ENCODE results near the gene TMEM187. TPM values are rescaled to one million over a fixed set of nuclear protein-coding genes. Genes with fewer than 3 reads are reported as not detected.

TMEM187 gene, protein sequence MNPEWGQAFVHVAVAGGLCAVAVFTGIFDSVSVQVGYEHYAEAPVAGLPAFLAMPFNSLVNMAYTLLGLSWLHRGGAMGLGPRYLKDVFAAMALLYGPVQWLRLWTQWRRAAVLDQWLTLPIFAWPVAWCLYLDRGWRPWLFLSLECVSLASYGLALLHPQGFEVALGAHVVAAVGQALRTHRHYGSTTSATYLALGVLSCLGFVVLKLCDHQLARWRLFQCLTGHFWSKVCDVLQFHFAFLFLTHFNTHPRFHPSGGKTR
- polyA plus RNA-seq (ENCODE audit: insufficient read length in 10 of 10), result 1 to 10 TPM; 2.6 to 7.9 (median 5.4) TPM
- long read RNA-seq, donor 1, partial matches to known transcripts, result 0 of 3 reads
- long read RNA-seq, donor 1, other reads (novel, unspliced or antisense), result 0 of 3 reads
- long read RNA-seq, donor 2, partial matches to known transcripts, result 0 of 3 reads
- long read RNA-seq, donor 2, other reads (novel, unspliced or antisense), result 0 of 3 reads
- long read RNA-seq, donor 3, result 0 reads
- long read RNA-seq, donor 4, partial matches to known transcripts, result 5 of 8 reads
- long read RNA-seq, donor 4, other reads (novel, unspliced or antisense), result 0 of 8 reads
- long read RNA-seq, donor 5, transcript TMEM187-201 (2 exons, 1,880 nt), result major isoform, 5 of 5 reads
- long read RNA-seq, donor 5, partial matches to known transcripts, result 0 of 5 reads
- long read RNA-seq, donor 5, other reads (novel, unspliced or antisense), result 0 of 5 reads
- long read RNA-seq, donor 6, transcript TMEM187-201 (2 exons, 1,880 nt), result major isoform, 6 of 6 reads
- long read RNA-seq, donor 6, partial matches to known transcripts, result 0 of 6 reads
- long read RNA-seq, donor 6, other reads (novel, unspliced or antisense), result 0 of 6 reads
- long read RNA-seq, donor 7, result 0 reads
- long read RNA-seq, donor 8, partial matches to known transcripts, result 0 of 3 reads
- long read RNA-seq, donor 8, other reads (novel, unspliced or antisense), result 0 of 3 reads
- long read RNA-seq, donor 9, result 0 reads

DNA sequence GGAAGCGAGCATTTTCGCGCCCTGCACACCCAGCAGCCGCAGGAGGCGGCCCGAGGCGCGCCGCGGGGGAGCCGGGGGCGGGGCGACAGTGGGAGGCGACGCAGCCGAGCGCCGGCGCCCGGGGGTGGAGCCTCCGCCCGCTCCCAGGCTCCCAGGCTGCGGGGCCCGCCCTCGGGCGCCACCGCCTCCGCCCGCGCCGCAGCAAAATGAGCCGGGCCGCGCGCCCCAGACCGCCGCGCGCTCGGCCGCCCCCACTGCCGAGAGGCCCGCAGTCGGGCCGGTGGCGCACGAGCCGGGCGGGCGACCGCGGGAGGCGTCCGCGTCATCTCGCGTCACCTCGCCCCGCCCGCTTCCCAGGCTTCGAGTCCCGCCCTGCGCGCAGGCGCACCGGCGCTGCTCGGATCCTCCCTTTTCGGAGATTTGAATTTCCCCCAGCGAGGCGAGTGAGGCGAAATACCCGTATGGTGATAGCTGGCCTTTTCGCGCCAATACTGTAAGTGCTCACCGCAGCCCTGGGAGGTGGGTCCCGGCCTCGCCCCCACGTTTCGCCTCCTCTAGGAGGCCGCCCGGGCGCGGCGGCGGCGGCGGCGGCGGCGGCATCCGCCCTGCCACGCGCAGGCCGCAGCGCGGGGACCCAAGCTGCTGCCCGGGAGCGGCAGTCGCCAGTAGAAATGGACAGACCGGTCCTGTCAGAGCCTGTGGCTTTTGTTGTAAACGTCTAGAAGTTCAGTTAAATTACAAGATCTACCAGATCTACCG, at the start of gene TMEM187:
Gene TMEM187, plus strand, starts transcription at position 387 of the 759 bp plus-strand sequence. CDS start 9,309 bp downstream, outside the sequence.
- peak; percentile 88 to 94 (median 94) for DNase-seq

- peak in 2 of 3 donors; percentile 70 to 71 for DNase-seq
These were observed 49.4 kb upstream of the TMEM187 start for GRCh38 chrX:153922932-153923857.

DNA sequence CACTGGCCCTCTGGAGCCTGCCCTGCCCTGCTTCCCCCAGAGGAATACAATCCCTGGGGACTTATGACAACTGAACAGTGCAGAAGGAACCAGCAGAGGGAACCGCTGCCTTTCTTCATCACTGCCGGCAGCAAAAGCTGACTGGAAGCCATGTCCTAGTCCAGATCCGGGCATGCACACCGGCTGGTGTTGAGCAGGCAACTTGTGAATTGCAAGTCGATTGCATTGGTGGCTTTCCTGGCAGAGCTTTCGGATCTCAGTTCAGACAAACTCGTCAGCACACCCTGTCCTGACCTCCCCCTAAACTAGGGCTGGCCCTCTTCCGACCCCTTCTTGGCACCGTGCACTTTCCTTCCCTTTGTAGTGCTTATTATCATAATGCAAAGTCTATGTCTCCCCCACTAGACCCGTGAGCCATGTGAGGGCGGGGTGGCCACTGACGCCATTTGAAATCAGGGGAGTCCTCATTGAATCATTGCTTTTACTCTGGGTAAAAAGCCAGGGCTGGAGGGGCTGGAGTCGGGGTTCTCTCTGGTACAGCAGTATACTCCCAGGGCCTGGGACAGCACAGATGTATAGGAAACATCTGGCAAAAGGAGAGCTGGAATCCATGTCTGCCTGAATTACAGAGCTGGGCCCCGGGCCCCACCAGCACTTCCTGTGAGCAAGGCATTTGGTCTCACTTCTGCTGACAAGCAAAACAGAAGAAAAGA, 48.2 kb upstream of the TMEM187 start:
- DNase-seq, result no peak

GRCh38 chrX:153925387-153925738, 47.2 kb upstream of the TMEM187 start:
- no peak for DNase-seq

- no peak for DNase-seq
These were observed 46.6 kb upstream of the TMEM187 start, which contains the start of gene ARHGAP4 for GRCh38 chrX:153925739-153926551. TSS of gene ARHGAP4 (minus strand) at chrX:153926264. CDS start at chrX:153926202, 62 bp downstream.

DNA sequence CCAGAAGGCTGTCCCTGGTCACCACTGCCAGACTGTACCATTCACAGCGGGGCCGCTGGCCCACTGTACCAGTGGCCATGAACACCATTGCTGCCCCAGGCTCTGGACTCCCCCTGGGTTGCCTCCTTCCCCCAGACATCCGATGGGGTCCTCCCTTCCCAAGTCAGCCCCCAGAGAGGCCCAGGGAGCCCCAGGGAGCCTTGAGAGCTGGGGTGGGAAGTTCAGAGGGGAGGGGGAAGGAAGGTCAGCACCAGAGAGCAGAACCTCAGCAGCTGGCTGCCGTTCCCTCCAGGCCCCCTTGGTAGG, 46.0 kb upstream of the TMEM187 start:
- no peak for DNase-seq

DNA sequence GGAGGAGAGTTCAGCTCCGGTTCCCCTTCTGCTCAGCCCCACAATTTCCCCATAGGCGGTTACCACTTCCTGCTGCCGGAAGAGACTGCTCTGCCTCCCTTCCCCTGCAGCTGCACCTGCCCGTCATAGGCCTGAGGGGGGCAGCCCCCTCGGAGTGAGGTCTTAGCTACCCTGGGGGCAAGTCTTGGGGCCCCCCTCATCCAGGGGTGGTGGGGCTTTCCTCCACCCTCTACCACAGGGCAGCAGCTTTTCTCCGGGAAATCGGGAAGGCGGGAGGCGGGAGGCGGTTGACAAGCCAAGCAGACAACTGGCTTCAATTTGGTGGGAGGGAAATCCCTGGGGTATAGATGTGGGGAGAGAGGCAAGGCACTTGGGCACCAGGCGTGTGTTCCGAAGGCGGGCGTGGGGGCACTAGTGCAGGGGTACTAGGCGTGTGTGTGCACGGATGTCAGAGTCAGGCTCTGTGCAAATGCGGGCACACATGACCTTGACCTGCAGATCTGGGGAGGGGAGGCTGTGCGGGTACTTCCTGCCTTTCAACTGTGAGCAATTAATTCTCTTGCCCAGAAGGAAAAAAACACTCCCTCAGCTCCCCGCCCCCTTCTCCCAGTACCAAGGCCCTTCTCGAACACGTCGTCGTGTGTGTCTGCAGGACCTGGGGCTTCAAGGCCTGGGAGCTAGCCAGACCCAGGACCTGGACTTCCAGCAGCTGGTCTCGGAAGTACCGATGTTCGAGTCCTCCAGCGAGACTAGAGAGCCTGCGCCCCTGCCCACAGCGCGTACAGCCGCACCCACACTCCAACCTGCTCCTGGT, 45.5 kb upstream of the TMEM187 start:
- peak in 2 of 3 donors; percentile 65 to 86 for DNase-seq

DNA sequence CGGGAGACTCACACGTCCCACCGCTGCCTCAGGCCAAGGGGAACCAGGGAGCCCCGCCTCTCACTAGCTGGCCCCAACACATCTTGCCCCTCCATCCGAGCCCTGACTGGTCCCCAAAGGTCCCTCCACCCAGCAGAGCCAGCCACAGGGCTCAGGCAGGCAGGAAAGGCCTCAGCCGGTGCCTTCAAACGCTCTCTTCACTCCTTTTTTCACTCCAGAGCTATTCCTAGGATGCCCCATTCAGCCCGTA, 45.0 kb upstream of the TMEM187 start:
- DNase-seq, result no peak

DNA sequence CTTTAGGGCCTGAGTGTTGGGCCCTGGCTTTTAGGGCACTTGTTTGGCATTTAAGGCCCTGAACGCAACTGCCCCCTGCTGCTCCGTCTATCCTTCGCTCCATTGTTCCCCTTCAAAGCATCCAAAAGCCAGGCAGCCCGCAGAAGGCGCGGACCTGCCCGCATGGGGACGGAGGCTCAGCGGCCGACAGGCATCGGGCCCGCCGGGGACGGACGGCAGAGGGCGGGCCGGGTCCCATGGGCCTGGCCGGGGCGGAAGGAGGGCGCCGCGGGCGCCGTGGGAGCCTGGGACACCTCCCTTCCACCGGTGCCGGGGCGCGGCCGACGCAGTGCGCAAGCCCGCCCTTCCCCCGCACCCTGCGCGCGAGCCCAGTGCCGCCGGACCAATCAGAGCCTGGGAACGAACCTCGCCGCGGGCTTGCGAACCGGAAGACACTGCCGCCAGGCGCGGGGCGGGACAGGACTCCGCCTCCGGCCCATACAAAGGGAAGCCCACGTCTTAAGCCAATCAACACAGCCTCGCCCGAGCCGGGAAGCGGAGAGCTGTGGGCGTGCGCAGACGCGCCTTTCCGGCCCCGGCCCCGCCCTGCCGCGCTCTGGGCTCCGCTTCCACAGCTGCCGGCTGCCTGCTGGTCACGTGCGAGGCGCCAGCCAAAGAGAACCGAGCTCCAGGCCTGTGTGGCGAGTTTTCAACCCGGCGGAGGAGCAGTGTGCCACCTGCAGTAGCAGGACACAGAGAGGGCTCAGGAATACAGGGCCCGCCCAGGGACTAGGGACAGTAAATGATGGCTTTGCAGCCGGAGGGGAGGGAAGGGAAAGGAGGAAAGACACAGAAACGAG, 44.4 kb upstream of the TMEM187 start:
- DNase-seq, result peak; percentile 96 to 97 (median 97)

DNA sequence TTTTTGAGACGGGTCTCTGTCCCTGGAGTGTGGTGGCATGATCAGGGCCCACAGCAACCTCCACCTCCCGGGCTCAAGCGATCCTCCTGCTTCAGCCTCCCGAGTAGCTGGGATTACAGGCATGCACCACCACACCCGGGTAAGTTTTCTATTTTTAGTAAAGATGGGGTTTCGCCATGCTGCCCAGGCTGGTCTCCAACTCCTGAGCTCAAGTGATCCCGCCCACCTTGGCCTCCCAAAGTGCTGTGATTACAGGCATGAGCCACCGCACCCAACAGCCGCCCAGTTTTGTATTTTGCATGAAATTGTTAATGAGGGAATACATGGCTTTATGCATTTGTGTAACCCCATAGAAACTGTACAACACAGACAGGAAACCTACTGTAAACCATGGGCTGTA, 43.7 kb upstream of the TMEM187 start:
- DNase-seq, result no peak

GRCh38 chrX:153929576-153929975, 43.0 kb upstream of the TMEM187 start:
- DNase-seq, result no peak

GRCh38 chrX:153930011-153930910, 42.3 kb upstream of the TMEM187 start:
- DNase-seq, result no peak

DNA sequence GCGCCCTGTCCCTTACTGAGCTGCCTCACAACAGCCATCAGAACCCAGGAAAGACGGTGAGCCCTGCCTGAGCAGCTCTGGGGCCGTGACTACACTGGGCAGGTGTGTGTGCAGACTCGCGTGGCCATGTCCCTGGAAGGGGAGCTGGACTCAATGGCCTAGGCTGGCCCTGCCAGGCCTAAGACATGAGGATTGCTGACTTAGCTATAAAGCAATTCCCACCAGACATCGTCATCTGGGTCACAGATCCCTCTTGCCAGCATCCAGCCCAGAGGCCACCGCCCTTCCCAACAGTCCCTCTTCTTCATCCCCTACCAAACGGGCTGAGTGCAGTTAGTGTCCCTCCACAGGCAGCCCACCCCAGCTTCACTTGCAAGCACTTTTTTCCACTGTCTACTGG, 41.4 kb upstream of the TMEM187 start:
- DNase-seq, result no peak

GRCh38 chrX:153931748-153932147, 40.8 kb upstream of the TMEM187 start:
- no peak for DNase-seq

- no peak for DNase-seq
These were observed 40.2 kb upstream of the TMEM187 start for GRCh38 chrX:153932220-153932915.

- DNase-seq, result no peak
These were observed 38.8 kb upstream of the TMEM187 start for GRCh38 chrX:153933748-153934147.
